Suprapubic skin (tissue), 4 donors: ENCODE data around the gene IKZF4. TPM values are rescaled to one million over a fixed set of nuclear protein-coding genes. Genes with fewer than 3 reads are reported as not detected.
"Not testable (repeated sequence)": the region's sequence is repeated elsewhere in the genome, so short reads cannot be mapped to it uniquely, and the experiment has no call there.

Source experiments
- DNase-seq, 2 donors: peaks; one replicate each; pipeline ENCODE4 v3.0.0-alpha.2; 2019; ENCODE audit warnings: low spot score in 2 of 2
- H3K27ac ChIP-seq: fragments of 200-600 bp; sonication (generic); one replicate; pipeline ENCODE4 v1.5.1; 2019
- H3K27me3 ChIP-seq: fragments of 200-600 bp; sonication (generic); one replicate; pipeline ENCODE4 v1.5.1; 2019
- H3K36me3 ChIP-seq: fragments of 200-600 bp; sonication (generic); one replicate; pipeline ENCODE4 v1.5.1; 2019
- H3K4me1 ChIP-seq: fragments of 200-600 bp; sonication (generic); one replicate; pipeline ENCODE4 v1.5.1; 2019
- H3K4me3 ChIP-seq: fragments of 200-600 bp; sonication (generic); one replicate; pipeline ENCODE4 v1.5.1; 2019; ENCODE audit warnings: mild to moderate bottlenecking
- H3K9me3 ChIP-seq: fragments of 200-600 bp; sonication (generic); one replicate; pipeline ENCODE4 v1.5.1; 2019
- EP300 ChIP-seq: sonication (generic); formaldehyde crosslinking; IDR thresholded peaks from one replicate; pipeline ENCODE4 v1.6.1; 2017; ENCODE audit warnings: antibody characterized with exemption
- POLR2A ChIP-seq, 2 donors: fragments of 450-650 bp; IDR thresholded peaks; one replicate each; pipeline ENCODE4 v1.6.1; 2017; ENCODE audit warnings: antibody characterized with exemption in 2 of 2, mild to moderate bottlenecking in 2 of 2, moderate library complexity in 2 of 2
- POLR2AphosphoS5 ChIP-seq, 3 donors: sonication (generic); formaldehyde crosslinking; IDR thresholded peaks; one replicate each; pipeline ENCODE4 v1.6.1; 2017; ENCODE audit warnings: antibody characterized with exemption in 3 of 3
- WGBS: methylation state at CpG from one replicate; pipeline ENCODE4 v1.1.5; 2018; 5-methylcytosine and 5-hydroxymethylcytosine counted together
- total RNA-seq, 4 donors: library from RNA; depleted of rRNA; stranded (reverse); fragments of >200 nt; gene quantifications; one replicate each; pipeline ENCODE4 v1.1.0, GENCODE V29; 2016
- TF ChIP-seq, protein P1 (sequence below), 2 donors: fragments of 200-600 bp in 1 of 2; fragments of 450-650 bp in 1 of 2; sonication (generic) in 1 of 2; IDR thresholded peaks; one replicate each; pipeline ENCODE4 v1.5.1; 2016 to 2019; ENCODE audit warnings: antibody characterized with exemption in 2 of 2, mild to moderate bottlenecking in 1 of 2, moderate library complexity in 1 of 2

IKZF4 gene
- total RNA-seq, 4 donors from 2014 or later: 3.2 to 10.5 (median 3.8) TPM

DNA sequence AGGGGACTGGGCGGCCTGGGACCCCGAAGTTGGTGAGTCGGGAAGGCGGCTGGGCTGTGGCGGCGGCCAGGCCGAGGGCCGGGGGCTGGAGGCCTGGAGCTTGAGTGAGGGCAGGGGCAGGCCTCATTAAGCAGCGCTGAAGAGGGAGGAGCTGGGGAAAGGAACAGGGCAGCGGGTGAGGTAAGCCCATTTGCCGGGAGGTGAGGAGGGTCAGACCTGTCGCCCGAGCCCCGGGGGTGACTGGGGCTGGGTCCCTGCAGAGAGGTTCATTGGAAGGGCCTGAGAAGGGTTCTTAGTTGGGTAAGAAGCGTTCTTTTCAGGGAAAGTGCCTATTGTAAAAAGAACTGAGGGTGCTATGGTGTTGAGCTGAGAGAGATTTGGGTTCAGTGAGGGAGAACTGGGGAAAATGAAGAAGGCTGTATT, 46.5 kb upstream of the IKZF4 start:
- Histone ChIP-seq H3K4me1 (peaks cover 36% of the 10 kb centered on the region), H3K36me3 (no peaks in the 10 kb centered on the region), H3K9me3 (no peaks in the 10 kb centered on the region), H3K27me3 (no peaks in the 10 kb centered on the region), H3K4me3 (peak overlapping the region; percentile 84), H3K27ac (peak overlapping the region; percentile 92)
- whole genome bisulfite sequencing: under 1% methylated on average over 11 of the region's 15 CpGs
- TF ChIP-seq, protein P1, sequence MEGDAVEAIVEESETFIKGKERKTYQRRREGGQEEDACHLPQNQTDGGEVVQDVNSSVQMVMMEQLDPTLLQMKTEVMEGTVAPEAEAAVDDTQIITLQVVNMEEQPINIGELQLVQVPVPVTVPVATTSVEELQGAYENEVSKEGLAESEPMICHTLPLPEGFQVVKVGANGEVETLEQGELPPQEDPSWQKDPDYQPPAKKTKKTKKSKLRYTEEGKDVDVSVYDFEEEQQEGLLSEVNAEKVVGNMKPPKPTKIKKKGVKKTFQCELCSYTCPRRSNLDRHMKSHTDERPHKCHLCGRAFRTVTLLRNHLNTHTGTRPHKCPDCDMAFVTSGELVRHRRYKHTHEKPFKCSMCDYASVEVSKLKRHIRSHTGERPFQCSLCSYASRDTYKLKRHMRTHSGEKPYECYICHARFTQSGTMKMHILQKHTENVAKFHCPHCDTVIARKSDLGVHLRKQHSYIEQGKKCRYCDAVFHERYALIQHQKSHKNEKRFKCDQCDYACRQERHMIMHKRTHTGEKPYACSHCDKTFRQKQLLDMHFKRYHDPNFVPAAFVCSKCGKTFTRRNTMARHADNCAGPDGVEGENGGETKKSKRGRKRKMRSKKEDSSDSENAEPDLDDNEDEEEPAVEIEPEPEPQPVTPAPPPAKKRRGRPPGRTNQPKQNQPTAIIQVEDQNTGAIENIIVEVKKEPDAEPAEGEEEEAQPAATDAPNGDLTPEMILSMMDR (IDR thresholded peaks at IDR 0.05): no peak
- no peak for TF ChIP-seq POLR2AphosphoS5 (IDR thresholded peaks at IDR 0.05)
- TF ChIP-seq POLR2A (IDR thresholded peaks at IDR 0.05): no peak
- no peak for TF ChIP-seq EP300
- DNase-seq: no peak

DNA sequence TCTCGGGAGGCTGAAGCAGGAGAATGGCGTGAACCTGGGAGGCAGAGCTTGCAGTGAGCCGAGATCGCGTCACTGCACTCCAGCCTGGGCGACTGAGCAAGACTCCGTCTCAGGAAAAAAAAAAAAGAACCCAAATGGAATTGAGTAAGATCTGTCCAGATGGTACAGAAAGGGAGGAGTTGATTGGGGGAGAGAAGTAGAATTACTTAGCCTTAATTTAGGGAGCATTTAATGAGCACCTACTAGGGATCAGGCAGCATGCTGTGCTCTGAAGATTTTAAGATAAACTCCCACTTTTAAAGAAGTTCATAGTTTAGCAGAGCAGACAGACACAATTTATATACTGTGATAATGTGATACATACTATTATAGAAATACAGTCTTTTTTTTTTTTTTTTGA, 42.5 kb upstream of the IKZF4 start:
- Histone ChIP-seq H3K9me3 (no peaks in the 10 kb centered on the region), H3K36me3 (peaks cover 24% of the 10 kb centered on the region), H3K27ac (no peak overlapping the region), H3K27me3 (no peaks in the 10 kb centered on the region), H3K4me1 (peaks cover 23% of the 10 kb centered on the region), H3K4me3 (no peak overlapping the region)
- no peak for DNase-seq
- no peak for TF ChIP-seq EP300
- no peak for TF ChIP-seq POLR2A (IDR thresholded peaks at IDR 0.05)
- TF ChIP-seq POLR2AphosphoS5 (IDR thresholded peaks at IDR 0.05): no peak
- TF ChIP-seq, protein P1 (IDR thresholded peaks at IDR 0.05): no peak
- WGBS: 85% methylated on average over 7 of the region's 7 CpGs

DNA sequence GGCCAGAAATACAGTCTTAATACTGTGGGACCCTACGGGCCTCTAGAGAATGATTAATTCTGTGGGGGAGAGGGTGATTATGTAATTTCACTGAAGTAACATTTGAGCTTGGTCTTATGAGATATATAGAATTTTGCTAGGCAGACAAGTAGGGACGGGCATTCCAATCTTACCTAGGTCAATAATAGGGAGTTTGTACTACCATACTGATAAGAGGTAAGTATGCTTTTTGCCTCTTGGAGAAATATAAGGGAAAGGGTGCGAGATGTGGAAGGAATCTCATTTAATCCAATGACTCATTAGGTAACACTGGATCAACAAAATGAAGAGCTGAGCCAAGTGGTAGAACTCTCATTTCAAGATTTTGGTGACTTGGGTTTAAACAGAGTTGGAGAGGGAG, 41.8 kb upstream of the IKZF4 start:
- 87% methylated on average over 3 of the region's 3 CpGs for WGBS
- DNase-seq: no peak
- no peaks in the 10 kb centered on the region for H3K9me3 ChIP-seq
- TF ChIP-seq, protein P1 (IDR thresholded peaks at IDR 0.05): no peak
- no peak for TF ChIP-seq POLR2AphosphoS5 (IDR thresholded peaks at IDR 0.05)
- TF ChIP-seq POLR2A (IDR thresholded peaks at IDR 0.05): no peak
- no peak for TF ChIP-seq EP300
- H3K27ac ChIP-seq: no peak overlapping the region
- no peak overlapping the region for H3K4me3 ChIP-seq
- H3K36me3 ChIP-seq: peaks cover 31% of the 10 kb centered on the region
- no peaks in the 10 kb centered on the region for H3K27me3 ChIP-seq
- H3K4me1 ChIP-seq: peaks cover 23% of the 10 kb centered on the region

DNA sequence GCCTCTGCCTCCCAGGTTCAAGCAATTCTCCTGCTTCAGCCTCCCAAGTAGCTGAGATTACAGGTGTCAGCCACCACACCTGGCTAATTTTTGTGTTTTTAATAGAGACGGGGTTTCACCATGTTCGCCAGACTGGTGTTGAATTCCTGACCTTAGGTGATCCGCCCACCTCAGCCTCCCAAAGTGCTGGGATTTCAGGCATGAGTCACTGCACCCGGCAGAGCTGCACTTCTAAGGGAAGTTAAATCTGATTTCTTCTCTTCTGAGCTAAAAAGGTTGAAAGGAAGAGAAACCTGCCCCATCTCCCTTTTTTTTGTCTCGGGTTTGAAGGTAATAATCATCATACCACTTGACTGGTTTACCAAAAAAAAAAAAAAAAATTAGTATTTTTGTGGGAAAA, 39.0 kb upstream of the IKZF4 start:
- H3K27me3 ChIP-seq, DNase-seq, H3K4me3 ChIP-seq, H3K4me1 ChIP-seq, H3K27ac ChIP-seq, H3K9me3 ChIP-seq: not testable (repeated sequence)
- H3K36me3 ChIP-seq: peaks cover 56% of the 10 kb centered on the region
- WGBS: 81% methylated on average over 5 of the region's 5 CpGs

DNA sequence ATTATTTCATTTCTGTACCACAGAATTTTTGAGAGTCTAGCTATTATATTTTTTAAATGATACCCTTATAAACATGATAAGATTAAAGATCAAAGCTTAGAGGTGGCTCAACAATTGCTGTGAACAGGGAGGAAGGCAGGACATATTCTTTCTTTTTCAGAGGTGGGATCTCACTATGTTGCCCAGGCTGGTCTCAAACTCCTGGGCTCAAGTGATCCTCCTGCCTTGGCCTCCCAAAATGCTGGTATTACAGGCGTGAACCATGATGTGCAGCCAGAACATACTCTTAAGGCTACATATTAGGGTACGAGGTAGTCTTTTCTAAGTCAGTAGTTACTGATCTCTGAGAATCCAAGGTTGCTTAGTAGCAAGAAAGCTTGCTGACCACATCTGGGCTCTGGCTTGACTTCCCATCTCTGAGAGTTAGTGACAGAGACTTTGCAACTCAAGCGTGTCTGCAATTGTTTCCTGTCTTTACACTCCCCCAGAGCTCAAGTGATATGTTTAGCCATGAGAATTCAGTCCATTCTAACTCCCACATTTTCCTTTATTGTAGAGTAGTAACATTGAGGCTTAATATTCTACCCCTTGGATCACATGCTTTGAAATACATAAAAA, 38.4 kb upstream of the IKZF4 start:
- H3K36me3 ChIP-seq: peaks cover 62% of the 10 kb centered on the region
- no peaks in the 10 kb centered on the region for H3K9me3 ChIP-seq
- 82% methylated on average over 3 of the region's 3 CpGs for WGBS

More for the DNA sequence above, 38.4 kb upstream of the IKZF4 start:
- no peak for TF ChIP-seq EP300
- TF ChIP-seq, protein P1 (IDR thresholded peaks at IDR 0.05): no peak
- no peak for TF ChIP-seq POLR2AphosphoS5 (IDR thresholded peaks at IDR 0.05)
- no peak for TF ChIP-seq POLR2A (IDR thresholded peaks at IDR 0.05)
- no peak overlapping the region for H3K4me3 ChIP-seq
- H3K27ac ChIP-seq: no peak overlapping the region
- no peak for DNase-seq
- peaks cover 6% of the 10 kb centered on the region for H3K4me1 ChIP-seq
- H3K27me3 ChIP-seq: no peaks in the 10 kb centered on the region
